ENCODE measurements around the gene SYK. TPM values are rescaled to one million over a fixed set of nuclear protein-coding genes. Genes with fewer than 3 reads are reported as not detected.
A peak's percentile ranks its signal among the peaks of the same experiment; 100 is the strongest.

The SYK gene
- polyA plus RNA-seq, 3 donors, result 51.1 to 186 (median 177) TPM

- H3K4me2 ChIP-seq (replicated peaks; ENCODE audit: extremely low read depth, low read length, poor library complexity, severe bottlenecking), result no peak overlapping the region
- Mint-ChIP-seq H3K36me3 (peaks cover 70 to 88% of the 10 kb centered on the region in 2 donors), H3K9me3 (no peaks in the 10 kb centered on the region), H3K27me3 (ENCODE audit: low read depth in 3 of 3) (no peaks in the 10 kb centered on the region), H3K4me1 (peaks cover 18% of the 10 kb centered on the region), H3K27ac (peak overlapping the region in 4 of 7 donors; percentile 63 to 88 (median 72)), H3K4me3 (no peak overlapping the region)
- peak; percentile 10 to 71 (median 37) for DNase-seq
- peaks cover 14 to 15% of the 10 kb centered on the region in 2 donors for H3K4me1 ChIP-seq (ENCODE audit: control insufficient read depth in 1 of 2, insufficient read depth in 2 of 2, low read length in 2 of 2)
- H3K36me3 ChIP-seq (replicated peaks in 1 of 2; ENCODE audit: control insufficient read depth in 1 of 2, insufficient read depth in 2 of 2, low read length in 2 of 2), result peaks cover 69 to 87% of the 10 kb centered on the region in 2 donors
- H2AFZ ChIP-seq (ENCODE audit: insufficient read depth, low read depth, low read length, poor library complexity, severe bottlenecking), result no peak overlapping the region
- peak overlapping the region in 1 of 2 donors; percentile 57 for H3K27ac ChIP-seq (ENCODE audit: low read depth in 1 of 2, low read length in 2 of 2)
- H3K27me3 ChIP-seq (ENCODE audit: control insufficient read depth in 2 of 2, insufficient read depth in 2 of 2, low read length in 2 of 2), result no peaks in the 10 kb centered on the region
- peaks cover 99% of the 10 kb centered on the region for H4K20me1 ChIP-seq (ENCODE audit: insufficient read depth, low read length)
- H3K9ac ChIP-seq (ENCODE audit: insufficient read depth, low read length, poor library complexity, severe bottlenecking), result no peak overlapping the region
- no peak overlapping the region for H3K4me3 ChIP-seq (replicated peaks in 1 of 3; ENCODE audit: low read depth in 2 of 3, low read length in 3 of 3)
- peaks cover 63% of the 10 kb centered on the region for H3K79me2 ChIP-seq (ENCODE audit: insufficient read depth, low read length)
- no peaks in the 10 kb centered on the region for H3K9me3 ChIP-seq (replicated peaks in 1 of 2; ENCODE audit: control insufficient read depth in 1 of 2, insufficient read depth in 1 of 2, low read length in 2 of 2)
- no peak for TF ChIP-seq CTCF (IDR thresholded peaks at IDR 0.05)
- intact Hi-C loops (cut with micrococcal nuclease), result loop anchor here in 1 of 2 donors (10.0 kb wide), 1 partner anchor 1264 kb away; the partner anchor contains the start of gene GADD45G
These were observed 66.9 kb downstream of the SYK start for GRCh38 chr9:90868555-90868954.

GRCh38 chr9:90869361-90869760 is 67.7 kb downstream of the SYK start:
- H3K4me1 ChIP-seq (ENCODE audit: control insufficient read depth in 1 of 2, insufficient read depth in 2 of 2, low read length in 2 of 2), result peaks cover 14 to 15% of the 10 kb centered on the region in 2 donors
- H3K9me3 ChIP-seq (replicated peaks in 1 of 2; ENCODE audit: control insufficient read depth in 1 of 2, insufficient read depth in 1 of 2, low read length in 2 of 2), result no peaks in the 10 kb centered on the region
- H3K9ac ChIP-seq (ENCODE audit: insufficient read depth, low read length, poor library complexity, severe bottlenecking), result no peak overlapping the region
- intact Hi-C loops (cut with micrococcal nuclease), result loop anchor here in 1 of 2 donors (10.0 kb wide), 1 partner anchor 1265 kb away; the partner anchor contains the start of gene GADD45G
- Mint-ChIP-seq H3K36me3 (peaks cover 70 to 88% of the 10 kb centered on the region in 2 donors), H3K4me1 (peaks cover 18% of the 10 kb centered on the region), H3K27me3 (ENCODE audit: low read depth in 3 of 3) (no peaks in the 10 kb centered on the region), H3K9me3 (no peaks in the 10 kb centered on the region), H3K4me3 (no peak overlapping the region), H3K27ac (peak overlapping the region; percentile 79 to 92 (median 85))
- H3K36me3 ChIP-seq (replicated peaks in 1 of 2; ENCODE audit: control insufficient read depth in 1 of 2, insufficient read depth in 2 of 2, low read length in 2 of 2), result peaks cover 69 to 87% of the 10 kb centered on the region in 2 donors
- TF ChIP-seq CTCF (IDR thresholded peaks at IDR 0.05), result no peak
- H3K4me2 ChIP-seq (replicated peaks; ENCODE audit: extremely low read depth, low read length, poor library complexity, severe bottlenecking), result no peak overlapping the region
- DNase-seq, result peak in 2 of 3 donors; percentile 24 to 34
- H3K27me3 ChIP-seq (ENCODE audit: control insufficient read depth in 2 of 2, insufficient read depth in 2 of 2, low read length in 2 of 2), result no peaks in the 10 kb centered on the region
- peaks cover 62% of the 10 kb centered on the region for H3K79me2 ChIP-seq (ENCODE audit: insufficient read depth, low read length)
- no peak overlapping the region for H2AFZ ChIP-seq (ENCODE audit: insufficient read depth, low read depth, low read length, poor library complexity, severe bottlenecking)
- peak overlapping the region; percentile 40 to 65 for H3K27ac ChIP-seq (ENCODE audit: low read depth in 1 of 2, low read length in 2 of 2)
- H4K20me1 ChIP-seq (ENCODE audit: insufficient read depth, low read length), result peaks cover 99% of the 10 kb centered on the region
- H3K4me3 ChIP-seq (replicated peaks in 1 of 3; ENCODE audit: low read depth in 2 of 3, low read length in 3 of 3), result no peak overlapping the region

Measured in CD14-positive monocyte (primary cell).